Measurements from ENCODE around the gene CACFD1.

The CACFD1 gene

GRCh38 chr9:133512253-133513213 lies 52.8 kb downstream of the CACFD1 start:
- H3K4me3 ChIP-seq: no peak overlapping the region
- H3K27ac ChIP-seq: no peak overlapping the region

- H3K27ac ChIP-seq: no peak overlapping the region
These were observed 53.7 kb downstream of the CACFD1 start for GRCh38 chr9:133513214-133514100.

GRCh38 chr9:133514460-133515239 lies 54.9 kb downstream of the CACFD1 start:
- Histone ChIP-seq H3K27ac (no peak overlapping the region), H3K4me3 (no peak overlapping the region)

More at GRCh38 chr9:133513214-133514100, 53.7 kb downstream of the CACFD1 start:
- H3K4me3 ChIP-seq: no peak overlapping the region

DNA sequence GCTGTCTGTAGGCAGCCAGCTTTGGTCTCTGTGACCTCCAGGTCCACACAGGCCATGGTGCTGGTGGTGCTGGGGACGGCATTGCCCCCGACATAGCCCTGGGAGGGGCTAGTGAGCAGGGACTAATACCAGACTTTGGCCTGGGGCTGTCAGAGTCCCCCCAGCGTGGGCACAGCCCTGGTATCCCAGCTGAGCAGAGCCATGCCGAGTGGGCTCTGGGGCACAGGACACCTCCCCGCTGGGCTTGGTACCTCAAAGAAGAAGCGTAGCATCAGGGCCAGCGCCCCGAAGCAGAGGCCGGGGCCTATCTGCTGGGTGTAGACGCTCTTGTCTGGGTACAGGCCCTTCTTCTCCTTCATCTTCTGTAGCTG lies 55.4 kb downstream of the CACFD1 start:
- H3K27ac ChIP-seq: no peak overlapping the region
- H3K4me3 ChIP-seq: no peak overlapping the region

GRCh38 chr9:133515615-133516255 lies 56.0 kb downstream of the CACFD1 start:
- no peak overlapping the region for H3K27ac ChIP-seq
- no peak overlapping the region for H3K4me3 ChIP-seq

DNA sequence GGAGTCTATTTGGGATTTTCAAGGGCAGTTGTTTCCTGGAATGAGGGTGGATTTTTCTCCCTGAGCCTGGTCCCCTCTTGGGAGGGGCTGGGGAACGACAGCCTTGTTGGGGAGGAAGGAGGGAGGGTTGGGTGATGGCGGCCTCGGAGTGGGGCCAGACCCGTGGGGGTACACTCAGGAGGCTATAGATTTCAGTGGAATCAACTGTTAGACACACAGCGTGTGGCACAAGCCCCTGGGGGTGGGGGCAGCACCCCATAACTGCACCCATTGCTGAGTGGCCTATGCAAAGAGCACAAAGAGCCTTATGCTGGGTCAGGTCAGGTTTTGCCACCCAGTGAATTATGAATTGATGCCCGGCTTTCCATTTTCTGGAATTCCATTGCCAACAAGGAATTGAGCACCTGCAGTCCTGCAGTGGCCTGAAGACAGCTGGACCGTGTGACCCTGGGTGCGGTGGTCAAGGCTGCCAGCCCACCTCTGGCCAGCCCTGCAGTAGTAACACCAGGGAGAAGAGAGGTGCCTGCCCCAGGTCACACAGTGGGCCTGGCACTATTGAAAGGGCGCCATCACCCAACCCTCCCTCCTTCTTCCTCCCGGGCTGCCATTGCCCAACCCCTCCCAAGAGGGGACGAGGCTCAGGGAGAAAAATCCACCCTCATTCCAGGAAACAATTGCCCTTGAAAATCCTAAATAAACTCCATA lies 56.6 kb downstream of the CACFD1 start:
- H3K4me3 ChIP-seq: no peak overlapping the region
- no peak overlapping the region for H3K27ac ChIP-seq

DNA sequence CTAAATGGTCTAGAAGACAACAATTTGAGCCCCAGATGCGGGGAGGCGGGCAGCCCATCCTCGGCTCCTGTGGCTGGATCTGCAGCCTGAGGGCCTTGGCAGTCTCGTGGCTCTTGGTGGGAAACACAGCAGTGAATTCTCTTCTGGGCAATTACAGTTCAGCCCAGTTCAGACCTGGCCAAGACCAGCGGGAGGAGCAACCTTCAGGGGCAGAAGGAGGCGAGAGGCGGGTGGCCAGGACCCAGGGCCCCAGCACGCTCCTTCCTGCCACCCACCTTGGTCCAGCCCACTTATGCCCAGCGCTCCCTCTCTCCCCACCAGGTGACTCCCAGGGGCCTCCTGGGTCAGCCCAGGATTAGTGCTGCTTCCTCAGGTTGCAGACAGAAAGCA lies 57.2 kb downstream of the CACFD1 start:
- H3K4me3 ChIP-seq: no peak overlapping the region
- H3K27ac ChIP-seq: no peak overlapping the region

- Histone ChIP-seq H3K4me3 (no peak overlapping the region), H3K27ac (no peak overlapping the region)
These were observed 57.9 kb downstream of the CACFD1 start for GRCh38 chr9:133517711-133518110.

GRCh38 chr9:133518200-133518599 lies 58.4 kb downstream of the CACFD1 start:
- Histone ChIP-seq H3K4me3 (no peak overlapping the region), H3K27ac (no peak overlapping the region)

- Histone ChIP-seq H3K4me3 (no peak overlapping the region), H3K27ac (no peak overlapping the region)
These were observed 59.1 kb downstream of the CACFD1 start for GRCh38 chr9:133518706-133519449.

DNA sequence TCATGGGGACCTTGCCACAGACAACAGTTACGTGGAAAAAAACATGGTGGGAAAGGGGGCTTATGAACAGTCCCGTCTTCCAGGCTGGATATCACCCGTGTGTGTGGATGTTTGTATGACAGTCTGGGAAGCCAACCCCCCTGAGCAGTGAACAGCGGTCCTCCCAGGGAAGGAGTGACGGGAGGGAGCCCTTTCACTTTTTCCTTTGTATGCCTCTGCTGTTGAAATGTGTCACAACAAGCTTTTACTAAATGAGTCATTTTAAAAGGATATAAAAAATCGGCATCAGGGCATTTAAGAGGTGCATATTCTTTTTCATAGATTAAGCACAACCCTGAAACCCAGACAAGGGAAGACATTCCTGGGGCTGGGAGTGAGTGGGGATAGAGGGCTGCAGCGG lies 59.9 kb downstream of the CACFD1 start:
- H3K4me3 ChIP-seq: no peak overlapping the region
- no peak overlapping the region for H3K27ac ChIP-seq

GRCh38 chr9:133520121-133520835 lies 60.5 kb downstream of the CACFD1 start:
- Histone ChIP-seq H3K4me3 (no peak overlapping the region), H3K27ac (no peak overlapping the region)

Measured in skin epidermis (tissue), 12 donors.